ENCODE results near the gene RGS3. TPM values are rescaled to one million over a fixed set of nuclear protein-coding genes. Genes with fewer than 3 reads are reported as not detected.
A peak's percentile ranks its signal among the peaks of the same experiment; 100 is the strongest.

RGS3 gene
- total RNA-seq, 2 donors from 2014 or later = 25.7 to 96.9 TPM

GRCh38 chr9:113493203-113493520 is 29.6 kb downstream of the RGS3 start:
- DNase-seq (no peak), ATAC-seq (no peak)
- no peaks in the 10 kb centered on the region for H3K27me3 ChIP-seq
- H3K27ac ChIP-seq = peak overlapping the region in 2 of 4 donors; percentile 32 to 56
- no peak overlapping the region for H3K4me3 ChIP-seq
- H3K9me3 ChIP-seq = no peaks in the 10 kb centered on the region
- peaks cover 0 to 2% of the 10 kb centered on the region in 2 donors for H3K36me3 ChIP-seq (replicated peaks in 1 of 2; ENCODE audit: insufficient read depth in 1 of 2, low read depth in 2 of 2)
- H3K4me1 ChIP-seq = peaks cover 16% of the 10 kb centered on the region
- TF ChIP-seq CTCF (IDR thresholded peaks at IDR 0.05) (no peak), POLR2A (IDR thresholded peaks at IDR 0.05) (no peak)
- intact Hi-C loops (cut with DNase I) = no loop called here

- intact Hi-C loops (cut with DNase I) = no loop called here
- H3K9me3 ChIP-seq = no peaks in the 10 kb centered on the region
- 85 to 91% methylated on average over 3 of the region's 3 CpGs for WGBS, 2 donors
- H3K36me3 ChIP-seq (replicated peaks in 1 of 2; ENCODE audit: insufficient read depth in 1 of 2, low read depth in 2 of 2) = no peaks in the 10 kb centered on the region
- H3K4me1 ChIP-seq = peaks cover 16% of the 10 kb centered on the region
- H3K27me3 ChIP-seq = no peaks in the 10 kb centered on the region
- DNase-seq (no peak), ATAC-seq (no peak)
- no peak for TF ChIP-seq CTCF (IDR thresholded peaks at IDR 0.05)
- TF ChIP-seq POLR2A (IDR thresholded peaks at IDR 0.05) = no peak
- H3K4me3 ChIP-seq = no peak overlapping the region
- no peak overlapping the region for H3K27ac ChIP-seq
These were observed 32.0 kb downstream of the RGS3 start for GRCh38 chr9:113495526-113495925.

- no peaks in the 10 kb centered on the region for H3K9me3 ChIP-seq
- TF ChIP-seq CTCF (IDR thresholded peaks at IDR 0.05) (no peak), POLR2A (IDR thresholded peaks at IDR 0.05) (no peak)
- H3K4me1 ChIP-seq = peaks cover 13% of the 10 kb centered on the region
- WGBS, 2 donors = 99 to 100% methylated on average over 1 to 9 of the region's 9 CpGs
- no peak for DNase-seq
- intact Hi-C loops (cut with DNase I) = no loop called here
- ATAC-seq = no peak
- H3K27ac ChIP-seq = no peak overlapping the region
- no peak overlapping the region for H3K4me3 ChIP-seq
- no peaks in the 10 kb centered on the region for H3K36me3 ChIP-seq (replicated peaks in 1 of 2; ENCODE audit: insufficient read depth in 1 of 2, low read depth in 2 of 2)
- H3K27me3 ChIP-seq = no peaks in the 10 kb centered on the region
These were observed 33.5 kb downstream of the RGS3 start for GRCh38 chr9:113497051-113497450.

GRCh38 chr9:113499153-113499875 is 35.8 kb downstream of the RGS3 start:
- Histone ChIP-seq H3K27ac (no peak overlapping the region), H3K27me3 (no peaks in the 10 kb centered on the region), H3K36me3 (replicated peaks in 1 of 2; ENCODE audit: insufficient read depth in 1 of 2, low read depth in 2 of 2) (no peaks in the 10 kb centered on the region), H3K4me3 (no peak overlapping the region), H3K4me1 (no peaks in the 10 kb centered on the region), H3K9me3 (no peaks in the 10 kb centered on the region)
- intact Hi-C loops (cut with DNase I) = no loop called here
- 96 to 97% methylated on average over 10 of the region's 10 CpGs for WGBS, 2 donors
- TF ChIP-seq POLR2A (IDR thresholded peaks at IDR 0.05) (no peak), CTCF (IDR thresholded peaks at IDR 0.05) (no peak)
- ATAC-seq (no peak), DNase-seq (no peak)

- no peaks in the 10 kb centered on the region for H3K27me3 ChIP-seq
- H3K36me3 ChIP-seq (replicated peaks in 1 of 2; ENCODE audit: insufficient read depth in 1 of 2, low read depth in 2 of 2) = no peaks in the 10 kb centered on the region
- TF ChIP-seq POLR2A (IDR thresholded peaks at IDR 0.05) (no peak), CTCF (IDR thresholded peaks at IDR 0.05) (no peak)
- H3K27ac ChIP-seq = no peak overlapping the region
- intact Hi-C loops (cut with DNase I) = no loop called here
- ATAC-seq (no peak), DNase-seq (no peak)
- no peaks in the 10 kb centered on the region for H3K4me1 ChIP-seq
- H3K9me3 ChIP-seq = no peaks in the 10 kb centered on the region
- no peak overlapping the region for H3K4me3 ChIP-seq
- WGBS, 2 donors = 82 to 93% methylated on average over 4 to 5 of the region's 5 CpGs
These were observed 36.5 kb downstream of the RGS3 start for GRCh38 chr9:113499876-113500497.
